Mucosa of descending colon (tissue), 3 donors: ENCODE results near the gene KIF17. TPM values are rescaled to one million over a fixed set of nuclear protein-coding genes. Genes with fewer than 3 reads are reported as not detected.

Experiments
- ATAC-seq: fragments of 200-7000 bp; cut with Tn5 transposase; one replicate; pipeline ENCODE4 v1.9.1; 2020; ENCODE audit warnings: mild to moderate bottlenecking, moderate library complexity
- DNase-seq, 3 donors: peaks; one replicate each; pipeline ENCODE4 v3.0.0-alpha.2; 2020
- H3K36me3 ChIP-seq: fragments of 200-600 bp; one replicate; pipeline ENCODE4 v1.8.0; 2021; ENCODE audit warnings: low read depth, mild to moderate bottlenecking
- H3K4me1 ChIP-seq: fragments of 200-600 bp; one replicate; pipeline ENCODE4 v1.8.0; 2021; ENCODE audit warnings: low read depth, mild to moderate bottlenecking
- H3K4me3 ChIP-seq: fragments of 200-600 bp; one replicate; pipeline ENCODE4 v1.8.0; 2021; ENCODE audit warnings: mild to moderate bottlenecking
- H3K9me3 ChIP-seq: fragments of 200-600 bp; one replicate; pipeline ENCODE4 v1.8.0; 2021; ENCODE audit warnings: mild to moderate bottlenecking
- CTCF ChIP-seq: fragments of 200-600 bp; IDR thresholded peaks from one replicate; pipeline ENCODE4 v1.8.0; 2022; ENCODE audit warnings: antibody characterized with exemption, mild to moderate bottlenecking
- intact Hi-C, 2 donors: fragments of 100-400 bp; cut with DNase I in 1 of 2; cut with micrococcal nuclease in 1 of 2; formaldehyde crosslinking; loops; one replicate each; pipeline versions ENCODE4 v1.11.0 to v1.11.1; 2022; cut with DNase I, micrococcal nuclease
- total RNA-seq, 3 donors: library from RNA; stranded (reverse); fragmentation: NEBNext Ultra II Directional in 2 of 3; extraction: Animal tissue kit (Norgen Biotek cat#: 25700) in 2 of 3; gene quantifications; one replicate each; pipeline versions ENCODE4 v1.2.1 to v1.2.4, GENCODE V29; 2021 to 2023
- donor health status: DM: no; HTN: no; CAD: no; lungs with moderate emphysema.
- donor health status: DM: no; HTN: no; CAD: no.
- donor health status: DM: no; HTN: yes; CAD: no.

The KIF17 gene
- total RNA-seq, 3 donors from 2014 or later: 0.20 to 0.63 (median 0.53) TPM

- ATAC-seq (no peak), DNase-seq (peak in 1 of 3 donors; percentile 35)
- TF ChIP-seq CTCF: no peak
- Histone ChIP-seq H3K4me1 (peaks cover 14% of the 10 kb centered on the region), H3K9me3 (no peaks in the 10 kb centered on the region), H3K36me3 (no peaks in the 10 kb centered on the region), H3K4me3 (no peak overlapping the region)
- intact Hi-C loops: no loop called here
These were observed 53.7 kb downstream of the KIF17 start for GRCh38 chr1:20663969-20664715.

- intact Hi-C loops: no loop called here
- DNase-seq: no peak
- H3K9me3 ChIP-seq: no peaks in the 10 kb centered on the region
- peaks cover 14% of the 10 kb centered on the region for H3K4me1 ChIP-seq
- TF ChIP-seq CTCF: no peak
- no peaks in the 10 kb centered on the region for H3K36me3 ChIP-seq
- H3K4me3 ChIP-seq: no peak overlapping the region
- no peak for ATAC-seq
These were observed 54.4 kb downstream of the KIF17 start for GRCh38 chr1:20663365-20663764.

GRCh38 chr1:20662110-20662475 lies 55.7 kb downstream of the KIF17 start:
- intact Hi-C loops: no loop called here
- H3K4me1 ChIP-seq: peaks cover 14% of the 10 kb centered on the region
- no peak overlapping the region for H3K4me3 ChIP-seq
- no peaks in the 10 kb centered on the region for H3K36me3 ChIP-seq
- TF ChIP-seq CTCF: no peak
- no peak for ATAC-seq
- no peak for DNase-seq
- H3K9me3 ChIP-seq: no peaks in the 10 kb centered on the region

GRCh38 chr1:20661207-20662109 lies 56.3 kb downstream of the KIF17 start, which contains the start of gene DDOST:
DDOST (minus strand) TSS chr1:20661369; CDS start chr1:20661350, 19 bp downstream.
- Histone ChIP-seq H3K4me3 (peak within 1 kb of the TSS; percentile 50), H3K36me3 (no peaks in the 10 kb centered on the region), H3K4me1 (peaks cover 14% of the 10 kb centered on the region), H3K9me3 (no peaks in the 10 kb centered on the region)
- DNase-seq (peak; percentile 94 to 98 (median 97)), ATAC-seq (peak; percentile 98)
- intact Hi-C loops: no loop called here
- TF ChIP-seq CTCF: peak; percentile 46

GRCh38 chr1:20660847-20661206 lies 57.0 kb downstream of the KIF17 start:
- H3K9me3 ChIP-seq: no peaks in the 10 kb centered on the region
- ATAC-seq: peak; percentile 9
- peak overlapping the region; percentile 50 for H3K4me3 ChIP-seq
- intact Hi-C loops: no loop called here
- H3K36me3 ChIP-seq: no peaks in the 10 kb centered on the region
- TF ChIP-seq CTCF: no peak
- DNase-seq: peak in 1 of 3 donors; percentile 27
- peaks cover 14% of the 10 kb centered on the region for H3K4me1 ChIP-seq
